HepG2 (cell line): ENCODE results near the gene JAGN1. TPM values are rescaled to one million over a fixed set of nuclear protein-coding genes. Genes with fewer than 3 reads are reported as not detected.

Source experiments
- ARHGAP35 ChIP-seq: sonication (generic); formaldehyde crosslinking; IDR thresholded peaks from 2 replicates; pipeline ENCODE4 v1.9.0; 2022; ENCODE audit warnings: mild to moderate bottlenecking, inconsistent platforms, moderate library complexity, missing genetic modification reagents, borderline replicate concordance
- EP300 ChIP-seq, 3 experiments: sonication (generic) in 1 of 3; formaldehyde crosslinking in 1 of 3; IDR thresholded peaks; 2 replicates each; pipeline versions ENCODE4 v1.5.1 to v1.6.1; 2011 to 2020; ENCODE audit warnings: low read depth in 2 of 3, low read length in 2 of 3, borderline replicate concordance in 1 of 3, improper control_type of control experiment in 1 of 3, mild to moderate bottlenecking in 1 of 3, missing genetic modification reagents in 1 of 3, moderate library complexity in 1 of 3
- HNF4A ChIP-seq: sonication (generic); formaldehyde crosslinking; IDR thresholded peaks from 2 replicates; pipeline ENCODE4 v1.4.0; 2020; ENCODE audit warnings: missing genetic modification reagents
- KDM6A ChIP-seq: IDR thresholded peaks from 2 replicates; pipeline ENCODE4 v1.6.1; 2016; ENCODE audit warnings: low read depth
- PHF21A ChIP-seq: sonication (generic); formaldehyde crosslinking; IDR thresholded peaks from 2 replicates; pipeline ENCODE4 v1.5.0; 2020; ENCODE audit warnings: mild to moderate bottlenecking, missing genetic modification reagents
- PPARG ChIP-seq: conservative IDR thresholded peaks from 2 replicates; pipeline ENCODE4 v1.6.1; 2016; ENCODE audit warnings: missing biosample characterization, missing genetic modification reagents
- TBL1XR1 ChIP-seq: fragments of 150-350 bp; IDR thresholded peaks from 2 replicates; pipeline ENCODE4 v1.6.1; 2014; ENCODE audit warnings: borderline replicate concordance, low read length; ENCODE audit not compliant: partially characterized antibody
- YEATS4 ChIP-seq: sonication (generic); formaldehyde crosslinking; IDR thresholded peaks from 2 replicates; pipeline ENCODE4 v1.4.0; 2020; ENCODE audit warnings: missing genetic modification reagents, borderline replicate concordance
- ZFP36L2 ChIP-seq: sonication (generic); formaldehyde crosslinking; IDR thresholded peaks from 2 replicates; pipeline ENCODE4 v1.4.0; 2020; ENCODE audit warnings: missing genetic modification reagents
- ZNF17 ChIP-seq: sonication (generic); formaldehyde crosslinking; IDR thresholded peaks from 2 replicates; pipeline ENCODE4 v1.5.0; 2020; ENCODE audit warnings: mild to moderate bottlenecking, missing genetic modification reagents
- ZNF333 ChIP-seq: sonication (generic); formaldehyde crosslinking; IDR thresholded peaks from 2 replicates; pipeline ENCODE4 v1.4.0; 2020; ENCODE audit warnings: mild to moderate bottlenecking, missing genetic modification reagents, borderline replicate concordance
- ZNF33B ChIP-seq: sonication (generic); formaldehyde crosslinking; IDR thresholded peaks from 2 replicates; pipeline ENCODE4 v1.5.1; 2020; ENCODE audit warnings: mild to moderate bottlenecking, missing genetic modification reagents
- ZNF367 ChIP-seq: sonication (generic); formaldehyde crosslinking; IDR thresholded peaks from 2 replicates; pipeline ENCODE4 v1.4.0; 2020; ENCODE audit warnings: missing genetic modification reagents, borderline replicate concordance
- ZNF441 ChIP-seq: sonication (generic); formaldehyde crosslinking; IDR thresholded peaks from 2 replicates; pipeline ENCODE4 v1.7.0; 2021; ENCODE audit warnings: missing genetic modification reagents, borderline replicate concordance
- ZNF552 ChIP-seq: sonication (generic); formaldehyde crosslinking; IDR thresholded peaks from 2 replicates; pipeline ENCODE4 v1.9.0; 2022; ENCODE audit warnings: missing genetic modification reagents, mild to moderate bottlenecking, borderline replicate concordance
- ZNF614 ChIP-seq: IDR thresholded peaks from 2 replicates; pipeline ENCODE4 v1.6.1; 2018; ENCODE audit warnings: missing biosample characterization, missing genetic modification reagents, inconsistent platforms, borderline replicate concordance
- ZNF790 ChIP-seq: sonication (generic); formaldehyde crosslinking; IDR thresholded peaks from 2 replicates; pipeline ENCODE4 v1.8.0; 2022; ENCODE audit warnings: missing genetic modification reagents, mild to moderate bottlenecking, borderline replicate concordance
- ZNF879 ChIP-seq: sonication (generic); formaldehyde crosslinking; IDR thresholded peaks from 2 replicates; pipeline ENCODE4 v1.8.1; 2023; ENCODE audit warnings: missing genetic modification reagents
- ZSCAN21 ChIP-seq: sonication (generic); formaldehyde crosslinking; IDR thresholded peaks from 2 replicates; pipeline ENCODE4 v1.8.0; 2022; ENCODE audit warnings: mild to moderate bottlenecking, missing genetic modification reagents, moderate library complexity, borderline replicate concordance
- ZSCAN31 ChIP-seq: sonication (generic); formaldehyde crosslinking; IDR thresholded peaks from 2 replicates; pipeline ENCODE4 v1.5.0; 2020; ENCODE audit warnings: low read depth, mild to moderate bottlenecking, missing genetic modification reagents
- ZSCAN5A ChIP-seq: sonication (generic); formaldehyde crosslinking; IDR thresholded peaks from 2 replicates; pipeline ENCODE4 v1.8.0; 2022; ENCODE audit warnings: mild to moderate bottlenecking, missing genetic modification reagents, borderline replicate concordance
- polyA plus RNA-seq, 8 experiments: library from polyadenylated mRNA; depleted of rRNA in 3 of 8; stranded (reverse) in 7 of 8; unstranded in 1 of 8; fragments of >200 nt; fragmentation: Illumina TruSeq in 4 of 8; extraction: Trizol in 4 of 8; gene quantifications; 2 replicates each; pipeline versions ENCODE4 v1.2.1 to v1.2.3, GENCODE V29; 2011 to 2016; ENCODE audit warnings: low read depth in 4 of 8, missing spikeins in 1 of 8, mixed read lengths in 1 of 8; ENCODE audit not compliant: insufficient read depth in 1 of 8
- total RNA-seq, 5 experiments: library from RNA; depleted of rRNA; stranded (reverse); fragments of >200 nt; fragmentation: Illumina TruSeq; extraction: Trizol; gene quantifications; 2 replicates each; pipeline ENCODE4 v1.2.3, GENCODE V29; 2016; ENCODE audit warnings: low read depth in 1 of 5
- TF ChIP-seq, protein P1 (sequence below): sonication (generic); formaldehyde crosslinking; IDR thresholded peaks from 2 replicates; pipeline ENCODE4 v1.4.0; 2020; ENCODE audit warnings: mild to moderate bottlenecking, missing genetic modification reagents, borderline replicate concordance
- TF ChIP-seq, protein P2 (sequence below): sonication (generic); formaldehyde crosslinking; IDR thresholded peaks from 2 replicates; pipeline ENCODE4 v1.9.0; 2021; ENCODE audit warnings: missing genetic modification reagents, borderline replicate concordance

Gene JAGN1
- total and polyA plus RNA-seq, 2 of the 13 experiments (the other 11 are each of a cell fraction or from before 2014, with no cell fraction given) = 49.9 to 50.9 TPM

- TF ChIP-seq, protein P1, sequence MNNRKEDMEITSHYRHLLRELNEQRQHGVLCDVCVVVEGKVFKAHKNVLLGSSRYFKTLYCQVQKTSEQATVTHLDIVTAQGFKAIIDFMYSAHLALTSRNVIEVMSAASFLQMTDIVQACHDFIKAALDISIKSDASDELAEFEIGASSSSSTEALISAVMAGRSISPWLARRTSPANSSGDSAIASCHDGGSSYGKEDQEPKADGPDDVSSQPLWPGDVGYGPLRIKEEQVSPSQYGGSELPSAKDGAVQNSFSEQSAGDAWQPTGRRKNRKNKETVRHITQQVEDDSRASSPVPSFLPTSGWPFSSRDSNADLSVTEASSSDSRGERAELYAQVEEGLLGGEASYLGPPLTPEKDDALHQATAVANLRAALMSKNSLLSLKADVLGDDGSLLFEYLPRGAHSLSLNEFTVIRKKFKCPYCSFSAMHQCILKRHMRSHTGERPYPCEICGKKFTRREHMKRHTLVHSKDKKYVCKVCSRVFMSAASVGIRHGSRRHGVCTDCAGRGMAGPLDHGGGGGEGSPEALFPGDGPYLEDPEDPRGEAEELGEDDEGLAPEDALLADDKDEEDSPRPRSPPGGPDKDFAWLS (CRISPR knock-in tag) = no peak
- peak; percentile 6; the same call in 1 of the 2 replicates for TF ChIP-seq HNF4A
- TF ChIP-seq ZNF552 (CRISPR knock-in tag) = no peak
- TF ChIP-seq PPARG (CRISPR knock-in tag) = no peak
- TF ChIP-seq YEATS4 (CRISPR knock-in tag) = peak; percentile 64; the same call in 1 of the 2 replicates
- TF ChIP-seq ZSCAN21 (CRISPR knock-in tag) = no peak
- no peak for TF ChIP-seq ZSCAN5A
- TF ChIP-seq EP300 (IDR thresholded peaks at IDR 0.05; ENCODE audit: low read depth in 2 of 2, low read length in 2 of 2) = no peak
- no peak for TF ChIP-seq EP300 (CRISPR knock-in tag; IDR thresholded peaks at IDR 0.05; ENCODE audit: borderline replicate concordance)
- TF ChIP-seq ZNF17 = no peak
- TF ChIP-seq ZFP36L2 = no peak
- TF ChIP-seq ZNF441 (CRISPR knock-in tag) = no peak
- no peak for TF ChIP-seq ZNF333 (CRISPR knock-in tag)
- no peak for TF ChIP-seq ZNF879
- no peak for TF ChIP-seq ZNF790
- no peak for TF ChIP-seq ZNF367 (CRISPR knock-in tag)
- TF ChIP-seq TBL1XR1 = no peak
- TF ChIP-seq ZNF614 (CRISPR knock-in tag) = no peak
- 0 out of 2 replicates have a peak, but pooled peaks have one; percentile 10 for TF ChIP-seq PHF21A (CRISPR knock-in tag)
- TF ChIP-seq, protein P2, sequence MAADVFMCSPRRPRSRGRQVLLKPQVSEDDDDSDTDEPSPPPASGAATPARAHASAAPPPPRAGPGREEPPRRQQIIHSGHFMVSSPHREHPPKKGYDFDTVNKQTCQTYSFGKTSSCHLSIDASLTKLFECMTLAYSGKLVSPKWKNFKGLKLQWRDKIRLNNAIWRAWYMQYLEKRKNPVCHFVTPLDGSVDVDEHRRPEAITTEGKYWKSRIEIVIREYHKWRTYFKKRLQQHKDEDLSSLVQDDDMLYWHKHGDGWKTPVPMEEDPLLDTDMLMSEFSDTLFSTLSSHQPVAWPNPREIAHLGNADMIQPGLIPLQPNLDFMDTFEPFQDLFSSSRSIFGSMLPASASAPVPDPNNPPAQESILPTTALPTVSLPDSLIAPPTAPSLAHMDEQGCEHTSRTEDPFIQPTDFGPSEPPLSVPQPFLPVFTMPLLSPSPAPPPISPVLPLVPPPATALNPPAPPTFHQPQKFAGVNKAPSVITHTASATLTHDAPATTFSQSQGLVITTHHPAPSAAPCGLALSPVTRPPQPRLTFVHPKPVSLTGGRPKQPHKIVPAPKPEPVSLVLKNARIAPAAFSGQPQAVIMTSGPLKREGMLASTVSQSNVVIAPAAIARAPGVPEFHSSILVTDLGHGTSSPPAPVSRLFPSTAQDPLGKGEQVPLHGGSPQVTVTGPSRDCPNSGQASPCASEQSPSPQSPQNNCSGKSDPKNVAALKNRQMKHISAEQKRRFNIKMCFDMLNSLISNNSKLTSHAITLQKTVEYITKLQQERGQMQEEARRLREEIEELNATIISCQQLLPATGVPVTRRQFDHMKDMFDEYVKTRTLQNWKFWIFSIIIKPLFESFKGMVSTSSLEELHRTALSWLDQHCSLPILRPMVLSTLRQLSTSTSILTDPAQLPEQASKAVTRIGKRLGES = no peak
- TF ChIP-seq ZSCAN31 = no peak
- no peak for TF ChIP-seq KDM6A (CRISPR knock-in tag)
- TF ChIP-seq ARHGAP35 = no peak
- TF ChIP-seq ZNF33B (CRISPR knock-in tag) = no peak
These were observed 26.6 kb downstream of the JAGN1 start, which contains the start of gene IL17RC (continued) for GRCh38 chr3:9916734-9917680.
